NCI-H526 treated with DMSO at 0.1 percent for 48 hours (cell line): Measurements from ENCODE around the gene MRPS27.

Experiments used
- DNase-seq: peaks from one replicate; lab custom pipeline; 2025; lab: John Stamatoyannopoulos, UW

The MRPS27 gene

GRCh38 chr5:72231991-72232703 lies 87.9 kb downstream of the MRPS27 start:
- no peak for DNase-seq

- no peak for DNase-seq
Measured at GRCh38 chr5:72228960-72229359, 91.1 kb downstream of the MRPS27 start.

GRCh38 chr5:72226950-72227349 lies 93.1 kb downstream of the MRPS27 start:
- no peak for DNase-seq

GRCh38 chr5:72225741-72226140 lies 94.3 kb downstream of the MRPS27 start:
- DNase-seq: no peak

GRCh38 chr5:72224946-72225463 lies 95.0 kb downstream of the MRPS27 start:
- no peak for DNase-seq

GRCh38 chr5:72223371-72223770 lies 96.7 kb downstream of the MRPS27 start:
- no peak for DNase-seq

- no peak for DNase-seq
Measured at GRCh38 chr5:72222521-72222920, 97.5 kb downstream of the MRPS27 start.

- no peak for DNase-seq
Measured at GRCh38 chr5:72221541-72221940, 98.5 kb downstream of the MRPS27 start.

- no peak for DNase-seq
Measured at GRCh38 chr5:72221099-72221498, 98.9 kb downstream of the MRPS27 start.

- no peak for DNase-seq
Measured at GRCh38 chr5:72216756-72217155, 103.3 kb downstream of the MRPS27 start.

GRCh38 chr5:72214168-72214567 lies 105.9 kb downstream of the MRPS27 start:
- no peak for DNase-seq

- DNase-seq: no peak
Measured at GRCh38 chr5:72213482-72213881, 106.6 kb downstream of the MRPS27 start.

GRCh38 chr5:72212171-72212570 lies 107.9 kb downstream of the MRPS27 start:
- DNase-seq: no peak

GRCh38 chr5:72210888-72211678 lies 109.0 kb downstream of the MRPS27 start:
- no peak for DNase-seq

- no peak for DNase-seq
Measured at GRCh38 chr5:72209147-72210115, 110.6 kb downstream of the MRPS27 start.

- no peak for DNase-seq
Measured at GRCh38 chr5:72208324-72208926, 111.6 kb downstream of the MRPS27 start.

GRCh38 chr5:72206994-72207393 lies 113.0 kb downstream of the MRPS27 start:
- no peak for DNase-seq

GRCh38 chr5:72206160-72206559 lies 113.9 kb downstream of the MRPS27 start:
- DNase-seq: no peak

GRCh38 chr5:72205431-72206009 lies 114.5 kb downstream of the MRPS27 start:
- DNase-seq: no peak

GRCh38 chr5:72204946-72205345 lies 115.1 kb downstream of the MRPS27 start:
- DNase-seq: no peak

- DNase-seq: no peak
Measured at GRCh38 chr5:72203251-72203845, 116.7 kb downstream of the MRPS27 start.
